Measurements from ENCODE around the gene SLC30A2.
A peak's percentile ranks its signal among the peaks of the same experiment; 100 is the strongest.

DNA sequence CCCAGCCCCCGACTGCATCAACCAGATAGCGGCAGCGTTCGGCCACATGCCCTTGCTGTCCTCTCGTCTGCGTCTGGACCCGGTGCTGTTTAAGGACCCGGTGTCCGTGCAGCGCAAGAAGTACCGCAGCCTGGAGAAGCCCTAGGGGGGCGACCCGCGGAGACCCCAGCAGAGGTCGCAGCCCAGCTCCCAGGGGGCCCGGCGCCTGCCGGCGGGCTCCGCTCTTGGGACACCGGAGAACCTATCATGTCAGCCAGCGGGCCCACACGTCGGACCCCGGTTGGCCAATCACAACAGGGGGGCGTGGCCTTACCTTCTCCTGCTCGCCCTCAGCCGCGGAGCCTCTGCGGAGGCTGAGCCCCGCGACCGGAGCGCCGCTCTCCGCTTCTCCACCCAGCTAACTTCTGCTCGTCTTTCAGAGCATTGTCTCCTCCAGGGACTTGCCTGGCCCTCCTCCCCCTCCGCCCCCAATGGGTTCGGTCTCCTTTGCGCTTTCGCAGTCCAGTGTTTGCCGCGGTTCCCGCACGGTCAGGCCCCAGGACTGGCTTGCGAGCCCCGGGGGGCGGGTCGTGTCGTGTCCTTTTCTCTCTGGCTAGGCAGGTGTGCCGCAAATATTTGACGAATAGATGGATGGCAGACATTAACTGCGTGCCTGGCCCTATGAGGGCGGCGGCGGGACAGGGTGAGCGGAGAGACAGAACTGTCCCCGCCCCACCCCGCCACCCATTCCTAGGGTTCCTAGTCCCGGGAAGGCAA lies 10.5 kb downstream of the SLC30A2 start:
- TF ChIP-seq, protein P1, sequence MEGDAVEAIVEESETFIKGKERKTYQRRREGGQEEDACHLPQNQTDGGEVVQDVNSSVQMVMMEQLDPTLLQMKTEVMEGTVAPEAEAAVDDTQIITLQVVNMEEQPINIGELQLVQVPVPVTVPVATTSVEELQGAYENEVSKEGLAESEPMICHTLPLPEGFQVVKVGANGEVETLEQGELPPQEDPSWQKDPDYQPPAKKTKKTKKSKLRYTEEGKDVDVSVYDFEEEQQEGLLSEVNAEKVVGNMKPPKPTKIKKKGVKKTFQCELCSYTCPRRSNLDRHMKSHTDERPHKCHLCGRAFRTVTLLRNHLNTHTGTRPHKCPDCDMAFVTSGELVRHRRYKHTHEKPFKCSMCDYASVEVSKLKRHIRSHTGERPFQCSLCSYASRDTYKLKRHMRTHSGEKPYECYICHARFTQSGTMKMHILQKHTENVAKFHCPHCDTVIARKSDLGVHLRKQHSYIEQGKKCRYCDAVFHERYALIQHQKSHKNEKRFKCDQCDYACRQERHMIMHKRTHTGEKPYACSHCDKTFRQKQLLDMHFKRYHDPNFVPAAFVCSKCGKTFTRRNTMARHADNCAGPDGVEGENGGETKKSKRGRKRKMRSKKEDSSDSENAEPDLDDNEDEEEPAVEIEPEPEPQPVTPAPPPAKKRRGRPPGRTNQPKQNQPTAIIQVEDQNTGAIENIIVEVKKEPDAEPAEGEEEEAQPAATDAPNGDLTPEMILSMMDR (optimal IDR thresholded peaks at IDR 0.05 in 1 of 3, IDR thresholded peaks at IDR 0.05 in 1 of 3, conservative IDR thresholded peaks at IDR 0.05 in 1 of 3; ENCODE audit: extremely low read depth in 1 of 3, insufficient read depth in 2 of 3, low read length in 3 of 3), result peak in 1 of 3 experiments; percentile 27
- TF ChIP-seq EZH2 (IDR thresholded peaks at IDR 0.05; ENCODE audit: low read length), result no peak

Data from keratinocyte (primary cell).